AG10803 (cell line): Measurements from ENCODE around the gene ALG11.
"Not testable (repeated sequence)": the region's sequence is repeated elsewhere in the genome, so short reads cannot be mapped to it uniquely, and the experiment has no call there.

Source experiments
- DNase-seq: peaks from one replicate; pipeline ENCODE4 v3.0.0; 2010; ENCODE audit warnings: low read depth
- H3K4me3 ChIP-seq: 2 replicates; pipeline ENCODE4 v1.5.1; 2011; ENCODE audit warnings: mild to moderate bottlenecking, low read length, control low read depth
- TF ChIP-seq, protein P1 (sequence below): conservative IDR thresholded peaks from 2 replicates; pipeline ENCODE4 v1.5.1; 2011; ENCODE audit warnings: mild to moderate bottlenecking, low read length, control low read depth, inconsistent platforms

ALG11 gene

DNA sequence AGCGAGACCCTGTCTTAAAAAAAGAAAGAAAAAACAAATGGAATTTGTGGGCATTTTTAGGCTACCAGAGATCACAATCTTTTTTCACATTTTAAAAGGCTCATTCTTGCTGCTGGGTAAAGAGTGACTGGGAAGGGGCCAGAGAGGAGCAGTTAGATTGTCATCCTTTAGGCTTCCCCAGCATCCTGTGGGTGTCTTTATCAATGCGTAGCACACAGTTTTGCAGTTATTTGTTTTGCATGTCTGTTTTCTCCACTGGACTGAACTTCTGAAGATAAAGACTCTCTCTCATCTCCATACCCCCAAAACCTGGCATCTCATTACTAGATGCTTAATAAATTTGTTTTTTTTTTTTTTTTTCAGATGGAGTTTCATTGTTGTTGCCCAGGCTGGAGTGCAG lies 10.2 kb downstream of the ALG11 start:
- TF ChIP-seq, protein P1, sequence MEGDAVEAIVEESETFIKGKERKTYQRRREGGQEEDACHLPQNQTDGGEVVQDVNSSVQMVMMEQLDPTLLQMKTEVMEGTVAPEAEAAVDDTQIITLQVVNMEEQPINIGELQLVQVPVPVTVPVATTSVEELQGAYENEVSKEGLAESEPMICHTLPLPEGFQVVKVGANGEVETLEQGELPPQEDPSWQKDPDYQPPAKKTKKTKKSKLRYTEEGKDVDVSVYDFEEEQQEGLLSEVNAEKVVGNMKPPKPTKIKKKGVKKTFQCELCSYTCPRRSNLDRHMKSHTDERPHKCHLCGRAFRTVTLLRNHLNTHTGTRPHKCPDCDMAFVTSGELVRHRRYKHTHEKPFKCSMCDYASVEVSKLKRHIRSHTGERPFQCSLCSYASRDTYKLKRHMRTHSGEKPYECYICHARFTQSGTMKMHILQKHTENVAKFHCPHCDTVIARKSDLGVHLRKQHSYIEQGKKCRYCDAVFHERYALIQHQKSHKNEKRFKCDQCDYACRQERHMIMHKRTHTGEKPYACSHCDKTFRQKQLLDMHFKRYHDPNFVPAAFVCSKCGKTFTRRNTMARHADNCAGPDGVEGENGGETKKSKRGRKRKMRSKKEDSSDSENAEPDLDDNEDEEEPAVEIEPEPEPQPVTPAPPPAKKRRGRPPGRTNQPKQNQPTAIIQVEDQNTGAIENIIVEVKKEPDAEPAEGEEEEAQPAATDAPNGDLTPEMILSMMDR: no peak
- DNase-seq: no peak
- no peak overlapping the region for H3K4me3 ChIP-seq

DNA sequence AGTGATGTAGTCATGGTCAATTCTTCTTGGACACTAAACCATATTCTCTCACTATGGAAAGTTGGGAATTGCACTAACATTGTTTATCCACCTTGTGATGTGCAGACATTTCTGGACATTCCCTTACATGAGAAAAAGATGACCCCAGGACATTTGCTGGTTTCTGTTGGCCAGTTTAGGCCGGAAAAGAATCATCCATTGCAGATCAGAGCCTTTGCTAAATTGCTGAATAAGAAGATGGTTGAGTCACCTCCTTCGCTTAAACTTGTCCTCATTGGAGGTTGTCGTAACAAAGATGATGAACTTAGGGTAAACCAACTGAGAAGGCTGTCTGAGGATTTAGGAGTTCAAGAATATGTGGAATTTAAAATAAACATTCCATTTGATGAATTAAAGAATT lies 12.3 kb downstream of the ALG11 start, which contains the start of gene UTP14C:
UTP14C (plus strand) TSS at position 211 of the 400 bp plus-strand sequence. CDS start 4,114 bp downstream, outside the sequence.
- no peak for DNase-seq
- H3K4me3 ChIP-seq: no peak within 1 kb of the TSS

DNA sequence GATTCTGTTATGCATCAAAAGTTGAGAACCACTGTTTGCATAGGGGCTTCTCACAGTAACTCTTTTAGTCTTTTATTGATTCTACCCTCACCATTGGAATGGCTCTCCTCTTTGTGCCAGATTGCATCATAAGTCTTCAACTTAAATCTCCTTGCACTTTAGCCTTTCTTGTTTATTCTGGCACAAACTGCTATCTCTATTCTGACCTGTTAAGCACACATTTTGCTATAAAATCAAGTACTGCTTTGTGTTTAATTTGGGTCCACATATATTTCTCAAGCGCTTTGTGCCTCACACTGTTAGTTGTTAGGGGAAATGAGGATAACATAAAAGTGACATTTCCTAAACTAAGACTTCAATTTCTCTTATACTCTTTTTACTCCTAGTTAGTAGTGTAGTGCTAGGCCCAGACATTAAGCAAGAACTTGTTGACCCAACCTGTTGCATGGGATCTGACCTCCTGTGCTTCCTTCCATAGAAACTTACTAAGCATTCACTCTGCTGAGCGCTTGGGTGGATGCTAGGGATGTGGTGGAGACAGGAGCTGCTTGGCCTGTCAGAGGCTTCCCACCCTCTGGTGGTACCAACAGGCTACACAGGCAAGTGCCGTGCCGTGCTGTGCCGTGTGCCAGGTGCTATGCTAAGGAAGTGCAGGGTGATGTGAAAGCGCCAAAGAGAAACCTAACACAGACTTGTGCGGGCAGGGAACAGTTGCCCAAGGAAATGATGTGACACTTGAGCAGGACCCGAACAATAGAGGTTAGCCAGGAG lies 13.5 kb downstream of the ALG11 start:
- no peak overlapping the region for H3K4me3 ChIP-seq
- TF ChIP-seq, protein P1: no peak
- DNase-seq: no peak

More for the DNA sequence above, 12.3 kb downstream of the ALG11 start, which contains the start of gene UTP14C:
- TF ChIP-seq, protein P1: no peak

DNA sequence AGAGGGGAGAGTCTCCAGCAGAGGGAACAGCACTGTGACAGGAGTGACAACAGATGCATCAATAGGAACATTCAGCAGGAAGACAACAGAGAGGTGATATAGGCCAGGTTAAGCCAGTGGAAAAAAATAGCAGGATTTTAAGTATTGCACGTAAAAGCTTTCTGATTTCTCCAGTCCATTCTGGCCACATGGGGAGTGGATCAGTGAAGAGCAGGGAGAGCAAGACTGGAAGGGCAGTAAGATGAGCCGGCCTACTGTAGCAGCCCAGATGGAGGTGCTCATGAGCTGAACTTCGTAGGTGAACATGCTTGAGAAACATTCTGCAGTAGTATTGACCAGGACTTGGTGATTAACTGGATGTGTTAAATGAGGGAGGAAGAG lies 14.0 kb downstream of the ALG11 start:
- no peak overlapping the region for H3K4me3 ChIP-seq
- TF ChIP-seq, protein P1: no peak
- no peak for DNase-seq

DNA sequence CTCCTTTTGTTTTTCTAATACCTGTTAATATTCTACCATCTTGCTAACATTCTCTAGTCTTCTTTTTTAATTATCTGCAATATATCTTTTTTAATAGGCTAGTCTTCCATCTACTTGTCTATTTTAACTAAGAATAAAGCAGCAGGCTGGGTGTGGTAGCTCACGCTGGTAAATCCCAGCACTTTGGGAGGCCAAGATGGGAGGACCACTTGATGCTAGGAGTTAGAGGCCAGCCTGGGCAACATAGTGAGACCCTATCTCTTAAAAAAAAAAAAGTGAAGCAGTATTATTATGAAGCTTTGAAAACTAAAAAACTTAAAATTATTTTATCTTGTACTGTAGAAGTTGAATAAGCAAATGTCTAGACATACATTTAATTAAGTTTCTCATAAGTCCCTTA lies 15.6 kb downstream of the ALG11 start:
- DNase-seq: no peak
- TF ChIP-seq, protein P1: no peak
- no peak overlapping the region for H3K4me3 ChIP-seq

DNA sequence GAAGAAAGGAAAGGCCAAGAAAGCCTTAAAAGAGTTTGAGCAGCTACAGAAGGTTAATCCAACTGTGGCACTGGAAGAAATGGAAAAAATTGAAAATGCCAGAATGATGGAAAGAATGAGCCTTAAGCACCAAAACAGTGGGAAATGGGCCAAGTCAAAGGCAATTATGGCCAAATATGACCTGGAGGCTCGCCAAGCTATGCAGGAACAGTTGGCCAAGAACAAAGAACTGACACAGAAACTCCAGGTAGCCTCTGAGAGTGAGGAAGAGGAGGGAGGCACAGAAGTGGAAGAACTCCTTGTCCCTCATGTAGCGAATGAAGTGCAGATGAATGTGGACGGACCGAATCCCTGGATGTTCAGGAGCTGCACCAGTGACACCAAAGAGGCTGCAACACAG lies 17.4 kb downstream of the ALG11 start:
- DNase-seq: no peak
- TF ChIP-seq, protein P1: no peak

DNA sequence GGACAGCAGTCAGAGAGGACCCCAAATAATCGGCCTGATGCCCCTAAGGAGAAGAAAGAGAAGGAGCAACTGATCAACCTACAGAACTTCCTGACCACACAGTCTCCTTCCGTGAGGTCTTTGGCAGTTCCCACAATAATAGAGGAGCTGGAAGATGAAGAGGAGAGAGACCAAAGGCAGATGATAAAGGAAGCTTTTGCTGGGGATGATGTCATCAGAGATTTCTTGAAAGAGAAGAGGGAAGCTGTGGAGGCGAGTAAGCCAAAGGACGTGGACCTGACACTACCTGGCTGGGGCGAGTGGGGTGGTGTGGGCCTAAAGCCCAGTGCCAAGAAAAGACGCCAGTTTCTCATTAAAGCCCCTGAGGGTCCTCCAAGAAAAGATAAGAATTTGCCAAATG lies 18.2 kb downstream of the ALG11 start:
- H3K4me3 ChIP-seq, DNase-seq: not testable (repeated sequence)

More for the DNA sequence above, 17.4 kb downstream of the ALG11 start:
- H3K4me3 ChIP-seq: no peak overlapping the region
